GM13976 (cell line): ENCODE results near the gene SPPL2B.
A peak's percentile ranks its signal among the peaks of the same experiment; 100 is the strongest.

Experiments used
- DNase-seq: peaks from one replicate; pipeline ENCODE4 v3.0.0; 2012; ENCODE audit warnings: low spot score
- in situ Hi-C: fragments of 300-500 bp; cut with MboI; formaldehyde crosslinking; loops from one replicate; pipeline ENCODE4 v1.12.0; 2022; ENCODE audit warnings: low sequenced_read_pairs, mixed read lengths, inconsistent platforms; ENCODE audit not compliant: unreplicated experiment
- TF ChIP-seq, protein P1 (sequence below): IDR thresholded peaks from 2 replicates; pipeline ENCODE4 v1.5.1; 2012; ENCODE audit warnings: borderline replicate concordance, mild to moderate bottlenecking; ENCODE audit not compliant: insufficient read depth; ENCODE audit errors: extremely low read depth, missing control alignments, control extremely low read depth

The SPPL2B gene

DNA sequence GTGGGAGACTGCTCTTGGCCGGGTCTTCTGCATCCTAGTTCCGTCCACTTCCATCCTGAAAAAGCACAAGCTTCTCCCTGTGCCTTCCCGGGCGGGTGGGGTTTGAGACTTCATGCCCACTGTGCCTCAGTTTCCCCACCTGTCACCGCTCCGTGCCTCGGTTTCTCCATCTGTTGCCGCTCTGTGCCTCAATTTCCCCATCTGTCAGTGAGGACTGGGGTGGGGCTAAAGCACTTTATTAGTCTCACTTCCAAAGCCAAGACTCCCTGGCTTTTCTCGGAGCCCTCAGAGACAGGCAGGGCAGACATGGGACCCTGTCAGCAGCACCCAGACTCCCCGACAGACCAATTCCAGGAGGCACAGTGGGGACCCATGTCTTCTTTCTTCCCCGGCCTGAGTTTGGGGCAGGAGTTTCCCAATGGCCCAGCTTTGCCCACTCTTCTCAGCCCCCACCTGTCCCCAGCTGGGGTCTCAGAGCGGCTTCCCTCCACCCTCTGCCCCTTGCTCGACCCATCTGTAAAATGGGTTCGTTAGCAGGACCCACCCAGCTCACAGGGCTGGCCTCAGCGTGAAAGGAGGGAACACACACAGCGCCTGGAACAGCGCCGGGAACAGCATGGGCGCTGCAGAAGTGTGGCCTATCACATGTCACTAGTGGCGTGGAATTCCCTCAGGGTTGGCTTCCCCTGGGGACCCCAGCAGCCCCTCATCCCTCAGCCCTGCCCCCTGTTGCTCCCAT lies 41.9 kb upstream of the SPPL2B start:
- no peak for DNase-seq
- TF ChIP-seq, protein P1, sequence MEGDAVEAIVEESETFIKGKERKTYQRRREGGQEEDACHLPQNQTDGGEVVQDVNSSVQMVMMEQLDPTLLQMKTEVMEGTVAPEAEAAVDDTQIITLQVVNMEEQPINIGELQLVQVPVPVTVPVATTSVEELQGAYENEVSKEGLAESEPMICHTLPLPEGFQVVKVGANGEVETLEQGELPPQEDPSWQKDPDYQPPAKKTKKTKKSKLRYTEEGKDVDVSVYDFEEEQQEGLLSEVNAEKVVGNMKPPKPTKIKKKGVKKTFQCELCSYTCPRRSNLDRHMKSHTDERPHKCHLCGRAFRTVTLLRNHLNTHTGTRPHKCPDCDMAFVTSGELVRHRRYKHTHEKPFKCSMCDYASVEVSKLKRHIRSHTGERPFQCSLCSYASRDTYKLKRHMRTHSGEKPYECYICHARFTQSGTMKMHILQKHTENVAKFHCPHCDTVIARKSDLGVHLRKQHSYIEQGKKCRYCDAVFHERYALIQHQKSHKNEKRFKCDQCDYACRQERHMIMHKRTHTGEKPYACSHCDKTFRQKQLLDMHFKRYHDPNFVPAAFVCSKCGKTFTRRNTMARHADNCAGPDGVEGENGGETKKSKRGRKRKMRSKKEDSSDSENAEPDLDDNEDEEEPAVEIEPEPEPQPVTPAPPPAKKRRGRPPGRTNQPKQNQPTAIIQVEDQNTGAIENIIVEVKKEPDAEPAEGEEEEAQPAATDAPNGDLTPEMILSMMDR: no peak
- in situ Hi-C loops: no loop called here

DNA sequence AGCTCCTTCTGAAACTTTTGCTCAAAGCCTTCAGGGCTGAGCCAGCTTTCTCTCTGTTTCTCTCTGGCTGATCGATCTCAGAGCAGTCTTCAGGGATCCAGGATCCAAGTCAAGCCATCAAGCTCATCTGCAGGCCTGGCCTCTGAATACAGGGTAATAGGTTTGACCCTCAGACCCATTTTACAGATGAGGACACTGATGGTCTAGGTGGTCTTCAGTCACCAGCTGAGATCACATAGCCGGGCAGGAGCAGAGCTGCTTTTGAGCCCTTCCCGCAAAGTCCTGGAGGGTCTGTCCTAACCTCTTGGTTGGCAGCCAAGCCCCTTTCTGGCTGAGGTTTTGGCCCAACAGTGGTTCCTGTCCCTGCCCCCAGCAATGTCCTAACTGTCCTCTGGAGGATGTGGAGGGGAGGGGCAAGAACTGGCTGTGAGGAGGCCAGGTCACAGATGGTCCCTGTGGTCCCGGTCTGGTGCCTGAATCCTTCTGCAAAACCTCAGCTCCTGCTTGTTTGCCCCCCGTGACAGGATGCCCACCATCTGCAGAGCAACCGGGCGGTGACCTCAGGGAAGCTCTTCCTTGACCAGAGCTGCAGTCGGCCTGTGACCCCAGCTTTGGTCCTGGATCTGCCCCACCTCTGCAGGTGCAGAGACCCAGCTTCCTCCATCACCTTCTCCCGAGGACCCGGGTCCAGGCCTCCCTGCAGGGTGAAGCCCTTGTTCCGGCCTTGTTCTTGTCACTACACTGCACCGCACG lies 40.7 kb upstream of the SPPL2B start:
- in situ Hi-C loops: no loop called here
- TF ChIP-seq, protein P1: no peak
- no peak for DNase-seq

DNA sequence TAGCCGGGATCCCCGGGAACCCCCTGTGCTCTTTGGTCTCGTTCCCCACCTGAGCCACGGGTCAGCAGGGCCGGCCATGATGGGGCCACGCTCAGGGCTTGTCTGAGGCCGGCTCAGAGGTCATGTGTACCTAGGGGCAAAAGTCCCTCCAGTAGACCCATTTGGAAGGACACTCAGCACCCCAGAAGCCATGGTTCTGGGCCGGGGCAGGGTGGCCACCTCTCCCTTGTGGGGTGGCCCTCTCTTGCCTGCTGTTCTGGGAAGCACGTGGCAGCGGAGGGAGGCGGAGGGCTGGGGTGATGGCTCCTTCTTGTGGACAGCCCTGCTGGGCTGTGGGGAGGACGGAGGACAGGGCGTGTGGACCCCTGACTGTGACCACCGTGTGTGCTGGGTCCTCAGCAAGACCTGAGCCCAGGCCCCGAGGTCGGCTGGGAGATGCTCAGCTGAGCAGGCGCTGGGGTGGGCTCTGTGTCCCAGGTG lies 40.1 kb upstream of the SPPL2B start:
- in situ Hi-C loops: no loop called here
- TF ChIP-seq, protein P1: no peak
- no peak for DNase-seq

DNA sequence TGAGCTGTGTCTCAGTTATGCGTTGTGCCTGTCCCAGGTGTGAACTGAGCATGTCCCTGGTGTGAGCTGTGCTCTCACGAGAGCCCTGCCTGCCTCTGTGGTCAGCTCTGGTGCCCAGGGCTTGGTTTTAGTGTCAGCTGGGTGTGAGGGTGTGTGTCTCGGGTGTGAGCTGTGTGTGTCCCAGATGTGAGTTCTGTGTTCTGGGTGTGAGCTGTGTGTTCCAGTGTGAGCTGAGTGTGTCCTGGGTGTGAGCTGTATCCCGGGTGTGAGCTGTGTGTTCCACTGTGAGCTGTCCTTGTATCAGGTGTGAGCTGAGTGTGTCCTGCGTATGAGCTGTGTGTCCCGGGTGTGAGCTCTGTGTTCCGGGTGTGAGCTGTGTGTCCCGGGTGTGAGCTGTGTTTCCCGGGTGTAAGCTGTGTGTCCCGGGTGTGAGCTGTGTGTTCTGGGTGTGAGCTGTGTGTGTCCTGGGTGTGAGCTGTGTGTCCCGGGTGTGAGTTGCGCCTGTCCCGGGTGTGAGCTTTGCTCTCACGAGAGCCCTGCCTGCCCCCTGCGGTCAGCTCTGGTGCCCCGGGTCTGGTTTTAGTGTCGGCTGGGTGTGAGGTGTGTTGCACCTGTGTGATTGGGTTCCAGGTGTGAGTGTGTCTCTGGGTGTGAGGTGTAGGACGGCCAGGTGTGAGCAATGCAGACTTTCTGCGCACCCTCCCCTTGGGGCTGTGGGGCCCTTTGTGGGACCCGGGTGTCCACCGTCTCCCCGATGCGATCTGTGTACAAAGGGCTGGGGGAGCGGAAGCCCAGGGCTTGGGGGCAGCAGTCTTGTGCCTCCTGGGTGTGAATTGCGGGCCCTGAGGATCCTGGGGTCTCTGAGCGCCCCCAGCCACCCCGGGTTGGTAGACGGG lies 39.4 kb upstream of the SPPL2B start:
- in situ Hi-C loops: no loop called here
- DNase-seq: no peak
- TF ChIP-seq, protein P1: no peak

DNA sequence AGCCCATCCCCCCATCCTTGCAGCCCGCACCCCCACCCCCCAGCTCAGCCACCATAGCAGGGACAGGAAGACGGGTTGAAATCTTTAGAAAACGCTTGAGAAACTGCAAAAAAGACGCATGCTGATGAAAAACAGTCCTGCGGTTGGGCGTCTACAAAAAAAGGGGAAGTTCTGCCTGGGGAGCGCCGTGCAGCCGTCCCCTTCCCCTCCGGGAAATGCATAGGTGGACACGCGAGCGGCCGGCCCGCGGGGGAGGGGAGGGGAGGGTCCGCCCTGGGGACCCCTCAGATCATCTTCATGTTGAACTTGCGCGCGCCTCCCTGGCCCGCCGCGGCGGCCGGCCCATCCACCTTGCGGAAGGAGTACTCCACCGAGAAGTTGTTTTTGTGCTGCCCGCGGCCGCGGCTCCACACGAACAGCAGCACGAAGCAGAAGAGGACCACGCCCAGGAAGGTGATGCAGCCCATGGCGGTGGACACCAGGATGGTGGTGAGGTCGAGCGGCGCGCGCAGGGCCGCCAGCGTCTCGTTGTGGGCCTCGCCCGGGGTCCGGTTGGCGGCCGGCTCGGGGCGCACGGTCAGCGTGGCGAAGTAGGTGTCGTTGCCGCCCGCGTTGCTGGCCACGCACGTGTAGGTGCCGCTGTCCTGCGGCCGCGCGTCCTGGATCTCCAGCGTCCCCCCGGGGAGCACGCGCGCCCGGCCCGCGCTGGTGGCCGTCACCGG lies 38.6 kb upstream of the SPPL2B start:
- TF ChIP-seq, protein P1: no peak
- in situ Hi-C loops: no loop called here
- DNase-seq: peak; percentile 88

DNA sequence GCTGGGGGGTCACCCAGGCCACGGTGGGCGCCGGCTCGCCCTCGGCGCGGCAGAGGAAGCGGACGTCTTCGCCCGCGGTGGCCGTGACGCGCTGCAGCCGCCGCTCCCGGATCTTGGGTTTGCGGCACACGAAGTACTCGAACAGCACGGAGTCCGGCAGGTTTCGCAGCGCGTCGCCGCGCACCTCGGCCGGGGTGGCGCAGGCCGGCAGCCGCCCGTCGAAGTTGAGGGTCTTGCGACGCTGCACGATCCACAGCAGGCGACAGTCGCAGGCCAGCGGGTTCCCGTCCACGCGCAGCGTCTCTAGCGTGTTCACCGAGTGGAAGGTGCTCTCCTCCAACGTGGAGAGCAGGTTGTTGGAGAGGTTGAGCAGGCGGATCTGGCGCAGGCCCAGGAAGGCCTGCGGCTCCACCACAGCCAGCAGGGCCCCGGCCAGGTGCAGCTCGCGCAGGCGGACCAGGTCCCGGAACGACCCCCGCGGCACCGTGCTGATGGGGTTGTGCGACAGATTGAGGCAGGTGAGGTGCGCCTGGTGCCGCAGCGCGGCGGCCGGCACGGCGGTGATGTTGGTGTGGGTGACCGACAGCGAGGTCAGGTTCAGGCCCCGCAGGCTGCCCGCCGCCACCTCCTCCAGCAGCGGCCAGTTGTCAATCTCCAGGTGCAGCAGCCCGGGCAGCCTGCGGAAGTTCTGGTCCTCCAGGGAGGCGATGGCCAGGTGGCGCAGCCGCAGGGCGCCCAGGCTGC lies 37.9 kb upstream of the SPPL2B start:
- no peak for DNase-seq
- TF ChIP-seq, protein P1: no peak
- in situ Hi-C loops: no loop called here
